Skeletal muscle tissue (tissue), 4 donors: ENCODE measurements around the gene NPLOC4. TPM values are rescaled to one million over a fixed set of nuclear protein-coding genes. Genes with fewer than 3 reads are reported as not detected.

Experiments used
- H3K27ac ChIP-seq: one replicate; pipeline ENCODE4 v1.7.0; 2013; ENCODE audit warnings: mild to moderate bottlenecking, low read depth, low read length, inconsistent platforms
- H3K27me3 ChIP-seq, 3 donors: one replicate each; pipeline ENCODE4 v1.7.0; 2013; ENCODE audit warnings: low read length in 3 of 3; ENCODE audit not compliant: control insufficient read depth in 3 of 3, insufficient read depth in 3 of 3
- H3K36me3 ChIP-seq, 3 donors: one replicate each; pipeline ENCODE4 v1.7.0; 2013; ENCODE audit warnings: low read length in 3 of 3; ENCODE audit not compliant: control insufficient read depth in 3 of 3, insufficient read depth in 3 of 3
- H3K4me1 ChIP-seq, 3 donors: one replicate each; pipeline ENCODE4 v1.7.0; 2013; ENCODE audit warnings: low read length in 3 of 3, mild to moderate bottlenecking in 3 of 3; ENCODE audit not compliant: control insufficient read depth in 3 of 3, insufficient read depth in 3 of 3
- H3K4me3 ChIP-seq, 3 donors: one replicate each; pipeline ENCODE4 v1.7.0; 2013; ENCODE audit warnings: low read length in 3 of 3
- H3K9ac ChIP-seq, 3 donors: one replicate each; pipeline ENCODE4 v1.7.0; 2013; ENCODE audit warnings: low read length in 3 of 3, mild to moderate bottlenecking in 3 of 3, moderate library complexity in 2 of 3, low read depth in 1 of 3
- H3K9me3 ChIP-seq, 3 donors: one replicate each; pipeline ENCODE4 v1.7.0; 2013; ENCODE audit warnings: low read length in 3 of 3; ENCODE audit not compliant: control insufficient read depth in 3 of 3
- total RNA-seq: library from RNA; depleted of rRNA; stranded (reverse); fragments of >200 nt; gene quantifications from one replicate; pipeline ENCODE4 v1.2.3, GENCODE V29; 2014
- donor health status: Osteomylitis.

NPLOC4 gene
- total RNA-seq, 1 donor from 2014 or later = 43.8 TPM

DNA sequence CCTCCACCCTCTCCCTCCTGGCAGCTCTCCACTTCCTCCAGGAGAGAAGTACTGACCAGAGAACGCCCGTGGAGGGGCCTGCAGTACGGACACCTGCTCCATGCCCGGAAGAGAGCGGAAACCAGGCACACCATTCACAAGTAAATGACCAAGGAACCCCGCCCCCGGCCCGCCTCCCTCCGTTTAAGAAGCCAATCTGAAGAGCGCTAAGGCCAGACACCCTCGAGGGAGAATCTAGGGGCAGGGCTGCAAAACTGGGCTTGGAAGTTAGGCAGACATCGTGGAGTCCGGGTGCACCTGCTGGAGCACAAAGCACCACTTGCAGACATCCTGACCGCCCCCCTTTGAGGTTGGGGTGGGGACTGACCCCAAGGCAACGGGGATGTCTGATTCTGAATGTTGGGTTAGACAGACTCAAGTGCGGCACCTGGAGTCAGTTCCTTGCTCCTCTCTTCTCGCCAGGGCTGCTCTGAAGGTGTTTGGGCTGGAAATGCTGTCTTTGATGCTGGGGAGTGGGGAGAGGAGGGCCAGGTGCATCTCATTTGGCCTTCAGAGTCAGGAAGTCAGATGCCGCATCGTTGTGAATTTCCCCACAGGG lies 83.8 kb downstream of the NPLOC4 start:
- H3K4me3 ChIP-seq = peak overlapping the region; percentile 79 to 88 (median 82)
- H3K27me3 ChIP-seq = no peaks in the 10 kb centered on the region
- H3K36me3 ChIP-seq = peaks cover 23 to 33% (median 28%) of the 10 kb centered on the region in 3 donors
- H3K4me1 ChIP-seq = peaks cover 31 to 59% (median 47%) of the 10 kb centered on the region in 3 donors
- H3K9me3 ChIP-seq = no peaks in the 10 kb centered on the region
- peak overlapping the region; percentile 72 to 89 (median 79) for H3K9ac ChIP-seq
- H3K27ac ChIP-seq = peak overlapping the region; percentile 65

DNA sequence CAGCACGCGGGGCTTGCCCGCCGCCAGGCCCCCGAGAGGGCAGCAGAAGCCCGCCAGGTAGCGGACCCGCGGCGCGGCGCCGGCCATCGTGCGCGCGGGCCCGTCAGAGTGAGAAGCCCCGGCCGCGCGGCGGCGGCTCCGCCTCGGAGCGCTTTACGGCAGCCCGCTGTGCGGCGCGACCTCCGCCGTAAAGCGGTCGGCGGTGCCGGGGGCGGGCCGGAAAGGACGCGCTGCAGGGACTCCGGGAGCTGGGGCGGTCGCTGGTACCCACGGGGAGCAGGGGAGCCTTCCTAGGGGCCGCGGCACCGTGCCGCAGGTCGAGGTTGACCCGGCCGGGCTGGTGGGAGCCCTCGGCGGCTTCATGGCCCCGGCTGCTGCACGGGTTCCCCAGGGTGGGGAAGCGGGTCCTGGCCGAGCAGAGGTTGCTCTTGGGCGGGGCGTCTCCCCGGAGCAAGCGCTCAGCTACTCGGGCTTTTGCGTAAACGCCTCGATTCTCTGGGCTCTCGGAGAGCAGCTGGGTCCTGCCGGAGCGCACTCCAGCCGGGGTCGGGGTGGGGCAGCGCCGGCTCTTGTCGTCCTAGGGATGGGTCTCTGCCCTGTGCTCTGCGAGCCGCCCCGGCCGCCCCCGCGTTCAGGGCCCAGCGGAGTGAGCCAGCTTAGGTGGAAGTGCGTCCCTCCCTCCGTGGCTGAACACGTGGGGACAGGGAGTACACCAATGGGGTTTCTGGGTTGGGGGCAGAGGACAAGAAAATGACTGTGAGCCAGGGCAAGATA lies 84.5 kb downstream of the NPLOC4 start, which contains the start of gene FAAP100:
TSS of gene FAAP100 (minus strand) at position 110 of the 774 bp plus-strand sequence. CDS start at position 87, 23 bp downstream.
- no peaks in the 10 kb centered on the region for H3K9me3 ChIP-seq

DNA sequence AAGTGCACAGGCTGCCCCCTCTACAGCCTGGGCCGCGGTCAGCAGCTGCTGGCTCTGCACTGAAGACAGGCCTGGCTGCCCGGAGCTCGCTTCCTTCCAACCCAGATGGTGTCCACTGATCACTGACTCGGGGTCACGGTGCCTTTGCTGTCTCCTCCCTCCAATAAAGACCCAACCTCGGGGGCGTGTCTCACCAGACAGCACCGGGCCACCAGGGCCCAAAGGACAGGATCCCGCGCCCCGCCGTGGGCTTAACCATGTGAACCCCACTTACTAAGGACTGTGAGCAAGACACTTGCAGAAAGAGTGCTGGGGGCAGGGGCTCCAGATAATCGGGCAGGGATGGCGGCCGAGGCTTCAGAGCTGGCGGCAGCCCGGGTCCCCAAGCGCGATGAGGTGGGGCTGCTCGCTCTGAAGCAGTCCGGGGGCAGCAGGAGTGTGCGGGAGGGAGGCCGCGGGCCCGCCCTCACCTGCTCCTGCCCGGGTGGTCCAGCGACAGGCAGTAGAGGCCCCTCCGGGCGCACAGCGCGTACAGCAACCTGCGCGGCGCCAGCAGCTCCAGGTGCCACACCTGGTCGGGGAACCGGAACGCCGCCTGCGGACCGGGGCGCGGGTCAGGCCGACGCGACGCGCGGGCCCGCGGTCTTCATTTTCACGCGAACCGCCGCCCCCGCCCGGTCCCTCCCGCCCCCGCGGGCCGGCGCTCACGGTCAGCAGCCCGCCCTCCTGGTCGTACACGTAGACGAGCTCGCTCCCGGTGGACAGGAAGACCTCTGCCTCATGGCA lies 85.3 kb downstream of the NPLOC4 start:
- H3K36me3 ChIP-seq = peaks cover 20 to 33% (median 30%) of the 10 kb centered on the region in 3 donors
- peak overlapping the region; percentile 79 to 89 (median 81) for H3K9ac ChIP-seq
- peak overlapping the region; percentile 67 to 88 (median 79) for H3K4me3 ChIP-seq
- no peaks in the 10 kb centered on the region for H3K9me3 ChIP-seq
- no peaks in the 10 kb centered on the region for H3K27me3 ChIP-seq
- H3K27ac ChIP-seq = peak overlapping the region; percentile 65
- peaks cover 30 to 45% (median 37%) of the 10 kb centered on the region in 3 donors for H3K4me1 ChIP-seq

More for the DNA sequence above, 84.5 kb downstream of the NPLOC4 start, which contains the start of gene FAAP100:
- Histone ChIP-seq H3K27me3 (no peaks in the 10 kb centered on the region), H3K27ac (peak within 1 kb of the TSS; percentile 65), H3K4me1 (peaks cover 31 to 52% (median 43%) of the 10 kb centered on the region in 3 donors), H3K4me3 (peak within 1 kb of the TSS; percentile 79 to 88 (median 82)), H3K36me3 (peaks cover 18 to 33% (median 31%) of the 10 kb centered on the region in 3 donors), H3K9ac (peak within 1 kb of the TSS; percentile 79 to 89 (median 81))

DNA sequence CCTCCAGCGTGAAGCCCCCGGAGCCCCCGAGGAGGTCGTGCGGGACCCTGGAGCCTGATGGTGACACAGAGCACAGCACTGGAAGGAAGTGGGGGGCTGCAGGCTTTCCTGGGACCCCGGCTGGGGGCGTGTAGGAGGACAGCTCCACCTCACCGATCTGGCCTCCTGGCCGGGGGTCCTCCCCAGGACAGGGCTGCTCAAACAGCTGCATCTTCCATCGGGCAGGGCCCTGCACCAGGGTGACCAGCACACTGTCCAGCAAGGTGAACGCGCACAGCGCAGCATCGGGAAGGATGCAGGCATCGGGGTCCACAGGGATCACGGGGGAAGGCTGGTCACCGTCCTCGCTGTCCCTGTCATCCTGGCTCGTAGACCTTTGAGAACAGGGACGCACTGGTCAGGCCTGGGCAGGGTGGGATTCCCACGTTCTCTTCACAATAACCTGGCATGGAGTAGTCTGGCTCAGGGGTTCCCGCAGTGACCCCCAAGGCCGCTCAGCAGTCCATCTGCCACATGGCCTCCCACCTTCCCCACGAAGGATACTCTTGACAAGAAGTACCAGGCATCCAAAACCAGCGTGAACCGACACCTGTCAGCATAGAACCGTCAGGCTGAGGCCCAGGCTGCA lies 86.0 kb downstream of the NPLOC4 start:
- Histone ChIP-seq H3K27me3 (no peaks in the 10 kb centered on the region), H3K27ac (no peak overlapping the region), H3K4me3 (peak overlapping the region; percentile 67 to 88 (median 79)), H3K9ac (peak overlapping the region in 2 of 3 donors; percentile 79 to 89), H3K9me3 (no peaks in the 10 kb centered on the region), H3K36me3 (peaks cover 28 to 37% (median 37%) of the 10 kb centered on the region in 3 donors), H3K4me1 (peaks cover 25 to 38% (median 30%) of the 10 kb centered on the region in 3 donors)

DNA sequence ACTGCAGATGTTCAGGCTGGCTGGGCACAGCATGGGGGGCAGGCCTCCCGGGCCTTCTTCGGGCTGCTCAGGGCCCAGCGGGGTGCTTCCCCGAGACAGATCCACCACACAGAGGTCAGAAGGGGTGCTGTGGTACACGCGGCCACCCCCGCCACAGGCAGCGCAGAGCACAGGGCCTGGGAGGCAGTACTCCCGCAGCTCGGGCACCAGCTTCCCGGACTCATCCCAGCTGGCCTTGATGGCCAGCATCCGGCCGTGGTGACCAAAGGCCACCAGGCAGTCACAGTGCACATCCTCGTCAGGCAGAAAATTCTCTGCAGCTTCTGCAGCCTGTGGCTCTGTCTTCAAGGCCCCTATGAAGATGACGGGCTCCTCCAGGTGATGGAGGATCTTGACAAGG lies 86.6 kb downstream of the NPLOC4 start:
- Histone ChIP-seq H3K9me3 (no peaks in the 10 kb centered on the region), H3K4me3 (no peak overlapping the region), H3K27me3 (no peaks in the 10 kb centered on the region), H3K36me3 (peaks cover 34 to 44% (median 43%) of the 10 kb centered on the region in 3 donors), H3K4me1 (peaks cover 25 to 35% (median 28%) of the 10 kb centered on the region in 3 donors), H3K9ac (no peak overlapping the region), H3K27ac (no peak overlapping the region)

DNA sequence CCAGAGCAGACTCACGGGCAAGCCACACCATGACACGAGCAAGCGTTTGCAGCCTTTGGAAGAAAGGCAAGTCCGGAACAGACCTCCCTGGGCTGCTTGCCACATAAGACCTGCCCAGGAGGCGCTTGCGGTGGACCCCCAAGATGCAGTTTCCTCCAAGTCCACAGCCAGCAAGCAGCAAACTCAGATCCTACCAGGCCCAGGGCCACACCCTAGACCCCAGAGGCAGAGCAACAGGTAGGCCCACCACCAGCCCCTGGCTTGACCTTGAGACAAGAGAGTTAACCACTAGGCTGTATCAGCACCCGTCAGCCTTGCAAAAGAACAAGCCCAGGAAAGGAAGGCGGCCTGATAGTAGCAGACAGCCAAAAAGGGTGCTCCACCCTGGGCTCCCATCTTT lies 87.1 kb downstream of the NPLOC4 start:
- Histone ChIP-seq H3K27ac (no peak overlapping the region), H3K27me3 (no peaks in the 10 kb centered on the region), H3K4me1 (peaks cover 25 to 35% (median 28%) of the 10 kb centered on the region in 3 donors), H3K4me3 (no peak overlapping the region), H3K9me3 (no peaks in the 10 kb centered on the region), H3K36me3 (peaks cover 38 to 48% (median 47%) of the 10 kb centered on the region in 3 donors), H3K9ac (no peak overlapping the region)

DNA sequence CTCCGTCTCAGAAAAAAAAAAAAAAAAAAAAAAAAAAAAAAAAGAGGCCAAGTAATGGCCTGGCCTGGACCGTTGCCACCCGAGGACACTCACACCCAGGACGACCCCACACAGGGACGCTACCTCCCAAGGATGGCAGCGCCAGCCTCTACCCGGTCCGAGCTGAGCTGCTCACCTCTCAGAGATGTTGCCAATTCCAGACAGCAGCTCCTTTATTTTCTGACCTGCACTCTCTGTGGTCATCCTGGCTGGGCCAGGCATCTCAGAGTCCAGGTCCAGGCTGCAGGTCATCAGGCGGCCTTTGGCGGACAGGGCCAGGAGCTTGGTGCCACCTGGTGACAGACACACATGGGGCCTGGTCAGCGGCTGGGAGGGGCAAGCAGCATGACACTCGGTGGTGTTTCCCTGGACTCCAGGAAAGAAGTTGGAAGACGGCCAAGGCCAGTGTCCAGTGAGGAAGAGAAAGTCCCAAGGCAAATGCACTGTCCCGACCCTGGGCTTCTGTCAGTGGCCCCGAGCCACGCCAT lies 87.8 kb downstream of the NPLOC4 start:
- H3K27ac ChIP-seq = no peak overlapping the region

DNA sequence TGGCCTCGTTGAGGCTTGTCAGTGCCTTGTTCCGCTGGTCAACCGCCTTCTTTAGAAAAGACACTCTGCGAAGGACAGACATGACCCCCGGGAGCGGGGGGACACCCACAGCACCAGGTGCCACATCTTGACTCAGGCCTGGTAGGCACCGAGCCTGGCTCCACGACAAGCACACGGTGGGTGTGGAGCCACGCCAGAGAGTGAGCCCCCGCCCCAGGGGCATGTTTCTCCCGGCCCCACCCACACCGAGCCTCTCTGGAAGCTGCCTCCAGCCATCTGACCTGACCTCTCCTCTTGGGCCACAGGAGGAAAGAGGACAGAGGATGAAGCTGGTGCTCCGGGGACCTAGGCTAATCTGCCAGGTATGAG lies 89.3 kb downstream of the NPLOC4 start:
- H3K27me3 ChIP-seq = no peaks in the 10 kb centered on the region
- no peaks in the 10 kb centered on the region for H3K9me3 ChIP-seq
- no peak overlapping the region for H3K27ac ChIP-seq
- H3K4me3 ChIP-seq = no peak overlapping the region
- peaks cover 11 to 18% (median 12%) of the 10 kb centered on the region in 3 donors for H3K4me1 ChIP-seq
- peaks cover 58 to 68% (median 66%) of the 10 kb centered on the region in 3 donors for H3K36me3 ChIP-seq
- H3K9ac ChIP-seq = no peak overlapping the region

More for the DNA sequence above, 87.8 kb downstream of the NPLOC4 start:
- no peaks in the 10 kb centered on the region for H3K9me3 ChIP-seq
- peaks cover 43 to 53% (median 52%) of the 10 kb centered on the region in 3 donors for H3K36me3 ChIP-seq
- H3K9ac ChIP-seq = no peak overlapping the region
- no peak overlapping the region for H3K4me3 ChIP-seq
- no peaks in the 10 kb centered on the region for H3K27me3 ChIP-seq
- peaks cover 24 to 33% (median 27%) of the 10 kb centered on the region in 3 donors for H3K4me1 ChIP-seq
